K562 (cell line): ENCODE data around the gene AGAP1. TPM values are rescaled to one million over a fixed set of nuclear protein-coding genes. Genes with fewer than 3 reads are reported as not detected.

Source experiments
- ATAC-seq: fragments of 200-7000 bp; cut with Tn5 transposase; 3 replicates; pipeline ENCODE4 v1.9.1; 2020; ENCODE audit warnings: moderate library complexity
- BruUV-seq: library from RNA; stranded (reverse); fragments of 400-500 nt; replicated peaks from 2 replicates; lab custom pipeline; 2021; lab: Mats Ljungman, UMichigan
- CTCF ChIA-PET: fragments of 300-600 bp; formaldehyde crosslinking; extraction: SDS; loops from one replicate; lab custom pipeline; 2021; ENCODE audit warnings: low intra/inter-chr PET ratio; lab: Yijun Ruan, JAX
- POLR2A ChIA-PET: fragments of 300-600, 350-650 bp; sonication (Branson Sonifier 250); formaldehyde crosslinking; extraction: SDS; loops from one replicate; lab custom pipeline; 2021; ENCODE audit warnings: antibody characterized with exemption, inconsistent platforms; lab: Yijun Ruan, JAX
- DNase-seq, 4 experiments: peaks; one replicate each; pipeline versions ENCODE4 v3.0.0 to v3.0.0-alpha.2; 2011 to 2018; ENCODE audit warnings: low spot score in 3 of 4, mixed read lengths in 3 of 4; ENCODE audit errors: extremely low read depth in 1 of 4
- FAIRE-seq: peaks from 2 replicates; lab custom pipeline; 2011; peaks lifted over from hg19 to GRCh38; lab: Jason Lieb, UNC
- H2AFZ ChIP-seq: 2 replicates; pipeline ENCODE4 v1.6.0; 2011; ENCODE audit warnings: low read depth, low read length, control low read depth, inconsistent platforms
- H3K27ac ChIP-seq: fragments of 200-600 bp; 3 replicates; pipeline ENCODE4 v1.8.0; 2011; ENCODE audit warnings: low read depth, mild to moderate bottlenecking, control low read depth, inconsistent platforms, low read length, moderate library complexity, mixed read lengths; ENCODE audit errors: extremely low read depth
- H3K27me3 ChIP-seq, 2 experiments: fragments of 300-600 bp in 1 of 2; 2 replicates in 1 of 2; 3 replicates in 1 of 2; pipeline versions ENCODE4 v1.6.0 to v1.8.0; 2011; ENCODE audit warnings: inconsistent platforms in 2 of 2, low read length in 2 of 2, mild to moderate bottlenecking in 1 of 2, mixed read lengths in 1 of 2, moderate library complexity in 1 of 2; ENCODE audit not compliant: control insufficient read depth in 2 of 2, insufficient read depth in 2 of 2
- H3K36me3 ChIP-seq: fragments of 300-600 bp; 3 replicates; pipeline ENCODE4 v1.8.0; 2011; ENCODE audit warnings: mild to moderate bottlenecking, low read length, inconsistent platforms; ENCODE audit not compliant: control insufficient read depth, insufficient read depth
- H3K4me1 ChIP-seq, 2 experiments: fragments of 200-600 bp in 1 of 2; replicated peaks in 1 of 2; 2 replicates in 1 of 2; 3 replicates in 1 of 2; pipeline versions ENCODE4 v1.5.1 to v1.8.0; 2011; ENCODE audit warnings: inconsistent platforms in 2 of 2, low read length in 2 of 2, mild to moderate bottlenecking in 1 of 2, mixed read lengths in 1 of 2, moderate library complexity in 1 of 2; ENCODE audit not compliant: control insufficient read depth in 2 of 2, insufficient read depth in 2 of 2
- H3K4me2 ChIP-seq: 2 replicates; pipeline ENCODE4 v1.6.1; 2011; ENCODE audit warnings: low read length, control low read depth, inconsistent platforms, mixed read lengths; ENCODE audit not compliant: insufficient read depth
- H3K4me3 ChIP-seq: fragments of 200-600 bp; sonication (generic), shearing (Covaris generic); 2 replicates; pipeline ENCODE4 v1.5.1; 2016; ENCODE audit warnings: control low read depth, inconsistent platforms
- H3K79me2 ChIP-seq: fragments of 200-600 bp; 3 replicates; pipeline ENCODE4 v1.8.0; 2011; ENCODE audit warnings: low read length, inconsistent platforms; ENCODE audit not compliant: control insufficient read depth, insufficient read depth
- H3K9ac ChIP-seq, 2 experiments: 2 replicates each; pipeline versions ENCODE4 v1.6.0 to v1.6.1; 2011; ENCODE audit warnings: low read depth in 2 of 2, low read length in 2 of 2, control low read depth in 1 of 2, inconsistent platforms in 1 of 2, mild to moderate bottlenecking in 1 of 2, mixed read lengths in 1 of 2; ENCODE audit not compliant: insufficient read depth in 1 of 2
- H3K9me1 ChIP-seq: one replicate; pipeline ENCODE4 v1.6.0; 2011; ENCODE audit warnings: inconsistent platforms, mild to moderate bottlenecking, low read length, moderate library complexity; ENCODE audit not compliant: control insufficient read depth, insufficient read depth
- H3K9me3 ChIP-seq: replicated peaks from 2 replicates; pipeline ENCODE4 v1.5.1; 2011; ENCODE audit warnings: low read depth, low read length, inconsistent platforms; ENCODE audit not compliant: control insufficient read depth, insufficient read depth
- H4K20me1 ChIP-seq: replicated peaks from 2 replicates; pipeline ENCODE4 v1.6.1; 2011; ENCODE audit warnings: low read length, inconsistent platforms, mixed read lengths; ENCODE audit not compliant: control insufficient read depth, insufficient read depth
- ATF1 ChIP-seq, 2 experiments: fragments of 450-650 bp in 1 of 2; IDR thresholded peaks; 2 replicates each; pipeline ENCODE4 v1.6.1; 2016; ENCODE audit warnings: missing compliant biosample characterization in 1 of 2, missing genetic modification characterization in 1 of 2
- CUX1 ChIP-seq: fragments of 200-800 bp; sonication (Bioruptor generic); IDR thresholded peaks from 2 replicates; pipeline ENCODE4 v1.6.1; 2016; ENCODE audit warnings: missing genetic modification characterization, missing compliant biosample characterization
- FIP1L1 ChIP-seq: fragments of 200-400 bp; formaldehyde crosslinking; IDR thresholded peaks from 2 replicates; pipeline ENCODE4 v1.6.1; 2018; ENCODE audit warnings: mild to moderate bottlenecking, low read depth, low read length; ENCODE audit not compliant: poor library complexity, severe bottlenecking
- NFRKB ChIP-seq: fragments of 450-650 bp; IDR thresholded peaks from 2 replicates; pipeline ENCODE4 v1.6.1; 2016; ENCODE audit warnings: low read depth
- NUFIP1 ChIP-seq: fragments of 450-650 bp; IDR thresholded peaks from 2 replicates; pipeline ENCODE4 v1.6.1; 2018; ENCODE audit not compliant: partially characterized antibody
- PTBP1 ChIP-seq: fragments of 200-400 bp; formaldehyde crosslinking; IDR thresholded peaks from 2 replicates; pipeline ENCODE4 v1.6.1; 2017; ENCODE audit warnings: low read depth, low read length
- ZMIZ1 ChIP-seq, 2 experiments: fragments of 150-350 bp in 1 of 2; IDR thresholded peaks; 2 replicates each; pipeline ENCODE4 v1.6.1; 2012 to 2016; ENCODE audit warnings: low read depth in 2 of 2, low read length in 2 of 2, mild to moderate bottlenecking in 1 of 2, moderate library complexity in 1 of 2
- ZNF12 ChIP-seq: sonication (generic); formaldehyde crosslinking; IDR thresholded peaks from 2 replicates; pipeline ENCODE4 v1.4.0; 2020; ENCODE audit warnings: mild to moderate bottlenecking, missing genetic modification reagents
- ZNF347 ChIP-seq: fragments of 450-650 bp; formaldehyde crosslinking; IDR thresholded peaks from 2 replicates; pipeline ENCODE4 v1.4.0; 2020; ENCODE audit warnings: low read depth, mild to moderate bottlenecking, moderate library complexity
- ZNF583 ChIP-seq: fragments of 250-450 bp; sonication (Bioruptor Pico); IDR thresholded peaks from 2 replicates; pipeline ENCODE4 v1.4.0; 2020
- WGBS: fragments of 100-300 bp; shearing (Covaris generic); methylation state at CpG from one replicate; pipeline ENCODE4 v1.1.6; 2016; ENCODE audit warnings: low coverage, mixed read lengths; ENCODE audit not compliant: insufficient coverage; ENCODE audit errors: missing lambda C conversion rate; 5-methylcytosine and 5-hydroxymethylcytosine counted together
- in situ Hi-C: fragments of 300-500 bp; cut with MboI; formaldehyde crosslinking; loops from 4 replicates; pipeline ENCODE4 v1.15.0; 2018; ENCODE audit warnings: inconsistent platforms, mixed read lengths
- intact Hi-C: fragments of 100-400 bp; cut with micrococcal nuclease; formaldehyde crosslinking; loops from 2 replicates; pipeline ENCODE4 v1.14.2; 2022
- polyA plus RNA-seq, 8 experiments: library from polyadenylated mRNA; depleted of rRNA in 4 of 8; stranded (reverse) in 5 of 8; unstranded in 3 of 8; fragments of >200 nt; fragmentation: Nextera tagmentation in 2 of 8; fragmentation: Illumina TruSeq in 1 of 8; extraction: Ambion mirVana in 2 of 8; extraction: Trizol in 1 of 8; gene quantifications; 2 replicates each; pipeline versions ENCODE4 v1.2.1 to v1.2.3, GENCODE V29; 2011 to 2014; ENCODE audit warnings: inconsistent platforms in 1 of 8, missing spikeins in 1 of 8
- total RNA-seq, 7 experiments: library from RNA; depleted of rRNA in 6 of 7; stranded (reverse); fragments of >200 nt in 6 of 7; fragmentation: Illumina TruSeq in 2 of 7; extraction: Trizol in 2 of 7; gene quantifications; 2 replicates each; pipeline versions ENCODE4 v1.2.1 to v1.2.3, GENCODE V29; 2011 to 2021; ENCODE audit warnings: low replicate concordance in 1 of 7

Gene AGAP1
- total and polyA plus RNA-seq, 9 of the 15 experiments (the other 6 are each of a cell fraction or from before 2014, with no cell fraction given): 1.3 to 24.0 (median 10.6) TPM

GRCh38 chr2:236158969-236159777 lies 665.3 kb downstream of the AGAP1 start:
- intact Hi-C loops: no loop called here
- Histone ChIP-seq H3K9ac (no peak overlapping the region), H3K27me3 (peaks cover 3 to 40% of the 10 kb centered on the region in 2 experiments; a peak in 3 of 5 replicates), H3K4me2 (no peak overlapping the region), H3K9me3 (no peaks in the 10 kb centered on the region), H3K4me3 (no peak overlapping the region), H4K20me1 (no peaks in the 10 kb centered on the region), H2AFZ (no peak overlapping the region), H3K9me1 (no peaks in the 10 kb centered on the region), H3K79me2 (no peaks in the 10 kb centered on the region), H3K27ac (no peak overlapping the region), H3K4me1 (peaks cover 0 to 7% of the 10 kb centered on the region in 2 experiments; a peak in 2 of 5 replicates), H3K36me3 (no peaks in the 10 kb centered on the region)
- ChIA-PET POLR2A (interaction anchor here (0.6 to 1.0 kb wide), 2 partner anchors 9 to 11 kb away, joined by 3 read pairs; partner anchors contain the start of gene GBX2), CTCF (no interaction called here)
- DNase-seq (no peak), ATAC-seq (no peak), FAIRE-seq (no peak)
- in situ Hi-C loops: no loop called here
- BruUV-seq: no TSS peak
- WGBS: 0% methylated on average over 7 of the region's 45 CpGs
- TF ChIP-seq ATF1 (CRISPR knock-in tag; IDR thresholded peaks at IDR 0.05): no peak
- TF ChIP-seq ATF1 (tag; IDR thresholded peaks at IDR 0.05): no peak
- TF ChIP-seq CUX1 (CRISPR knock-in tag): no peak
- no peak for TF ChIP-seq ZNF583
- TF ChIP-seq NUFIP1: no peak
- no peak for TF ChIP-seq PTBP1
- TF ChIP-seq NFRKB: no peak
- TF ChIP-seq ZNF347 (CRISPR knock-in tag): no peak
- TF ChIP-seq FIP1L1: no peak
- no peak for TF ChIP-seq ZMIZ1 (IDR thresholded peaks at IDR 0.05; ENCODE audit: low read depth in 2 of 2, low read length in 2 of 2)
- TF ChIP-seq ZNF12 (CRISPR knock-in tag): no peak
